Kidney epithelial cell (primary cell): ENCODE results near the gene CD177. TPM values are rescaled to one million over a fixed set of nuclear protein-coding genes. Genes with fewer than 3 reads are reported as not detected.

Experiments
- DNase-seq: peaks from one replicate; pipeline ENCODE4 v3.0.0-alpha.2; 2010; ENCODE audit warnings: low read depth
- H3K27me3 ChIP-seq: 2 replicates; pipeline ENCODE4 v1.6.0; 2011; ENCODE audit warnings: low read length; ENCODE audit not compliant: control insufficient read depth, insufficient read depth
- H3K36me3 ChIP-seq: 2 replicates; pipeline ENCODE4 v1.5.1; 2011; ENCODE audit warnings: low read length; ENCODE audit not compliant: control insufficient read depth, insufficient read depth
- H3K4me3 ChIP-seq: 2 replicates; pipeline ENCODE4 v1.5.1; 2011; ENCODE audit warnings: low read depth, mild to moderate bottlenecking, control low read depth, low read length
- CTCF ChIP-seq: IDR thresholded peaks from 2 replicates; pipeline ENCODE4 v1.5.1; 2011; ENCODE audit warnings: mild to moderate bottlenecking, moderate library complexity, low read length, control low read depth, inconsistent platforms; ENCODE audit not compliant: insufficient read depth, poor library complexity, severe bottlenecking
- total RNA-seq: library from RNA; depleted of rRNA; stranded (reverse); fragments of >200 nt; gene quantifications from 2 replicates; pipeline ENCODE4 v1.2.3, GENCODE V29; 2015

The CD177 gene
- total RNA-seq, 1 donor from 2014 or later = 0.13 TPM

GRCh38 chr19:43409415-43409814, 55.9 kb downstream of the CD177 start:
- Histone ChIP-seq H3K36me3 (no peaks in the 10 kb centered on the region), H3K4me3 (no peak overlapping the region), H3K27me3 (no peaks in the 10 kb centered on the region)
- no peak for DNase-seq
- no peak for TF ChIP-seq CTCF

GRCh38 chr19:43412441-43412840, 59.0 kb downstream of the CD177 start:
- no peak for TF ChIP-seq CTCF
- no peak overlapping the region for H3K4me3 ChIP-seq
- DNase-seq = no peak
- no peaks in the 10 kb centered on the region for H3K27me3 ChIP-seq
- no peaks in the 10 kb centered on the region for H3K36me3 ChIP-seq

Other genes starting within 250 kb of the CD177 start
- 0.34 and 0.96 TPM in 2 replicates for gene PSG5, start 167.2 kb upstream of the CD177 start, total RNA-seq
- 3.0 and 7.4 TPM in 2 replicates for gene PSG4, start 148.0 kb upstream of the CD177 start, total RNA-seq
- not detected in 2 replicates for gene PSG9, start 84.2 kb upstream of the CD177 start, total RNA-seq
- not detected in 2 replicates for gene TEX101, start 61.2 kb downstream of the CD177 start, total RNA-seq
- 0.33 and 0.62 TPM in 2 replicates for gene LYPD3, start 111.9 kb downstream of the CD177 start, total RNA-seq
- gene PHLDB3, start 151.1 kb downstream of the CD177 start, total RNA-seq = 15.8 and 23.0 TPM in 2 replicates
- gene ETHE1, start 173.5 kb downstream of the CD177 start, total RNA-seq = 77.8 and 80.4 TPM in 2 replicates
- gene ZNF575, start 179.5 kb downstream of the CD177 start, total RNA-seq = not detected in 2 replicates
- 32.9 and 38.1 TPM in 2 replicates for gene XRCC1, start 221.8 kb downstream of the CD177 start, total RNA-seq
- gene PINLYP, start 222.1 kb downstream of the CD177 start, total RNA-seq = 3.1 and 5.8 TPM in 2 replicates
- 49.6 and 56.2 TPM in 2 replicates for gene IRGQ, start 242.4 kb downstream of the CD177 start, total RNA-seq
- 6.2 and 21.9 TPM in 2 replicates for gene ZNF576, start 242.9 kb downstream of the CD177 start, total RNA-seq